GM18867 (cell line): ENCODE data around the gene HPSE2.
A peak's percentile ranks its signal among the peaks of the same experiment; 100 is the strongest.

Experiments
- ATAC-seq: cut with Tn5 transposase; IDR thresholded peaks from one replicate; pipeline ENCODE4 v1.9.1; 2021; ENCODE audit warnings: mild to moderate bottlenecking, moderate library complexity; ENCODE audit not compliant: unreplicated experiment

The HPSE2 gene

GRCh38 chr10:98446151-98446660 lies 789.4 kb downstream of the HPSE2 start:
- ATAC-seq, result peak; percentile 30

- no peak for ATAC-seq
Measured at GRCh38 chr10:98445200-98445812, 790.3 kb downstream of the HPSE2 start.

DNA sequence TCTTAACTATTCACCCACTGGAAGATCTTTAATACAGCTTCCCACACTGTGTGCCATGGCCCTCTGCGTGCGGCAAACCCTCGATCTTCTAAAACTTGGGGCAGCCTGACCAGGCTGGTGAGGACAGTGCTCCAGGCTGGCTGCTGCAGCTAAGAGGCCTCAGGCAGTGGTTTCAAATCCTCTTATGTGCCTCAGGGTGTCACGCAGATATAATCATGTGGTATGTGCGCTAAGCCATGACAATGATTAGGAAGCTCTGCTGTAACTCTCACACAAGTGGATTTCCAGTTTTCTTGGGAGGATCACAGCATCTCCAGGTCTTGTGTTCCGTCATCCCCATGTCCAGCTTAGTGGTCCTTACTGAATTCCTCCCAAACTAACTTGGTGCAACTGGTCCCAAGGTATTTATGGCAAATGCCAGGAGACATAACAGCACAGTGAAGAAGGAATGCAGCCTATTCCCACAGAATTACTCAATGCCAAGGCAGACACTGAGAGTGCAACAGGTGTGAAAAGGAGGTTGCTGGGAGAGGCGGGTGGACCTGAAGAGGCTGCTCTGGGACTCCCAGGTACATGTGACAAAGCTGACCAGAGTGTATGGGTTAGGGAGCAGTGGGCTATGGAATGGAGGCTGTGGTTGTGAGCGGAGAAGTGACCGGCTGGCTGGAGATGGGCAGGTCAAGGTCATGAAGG lies 791.2 kb downstream of the HPSE2 start:
- no peak for ATAC-seq

- ATAC-seq, result no peak
Measured at GRCh38 chr10:98438715-98439114, 796.9 kb downstream of the HPSE2 start.

GRCh38 chr10:98436704-98437103 lies 798.9 kb downstream of the HPSE2 start:
- no peak for ATAC-seq

- ATAC-seq, result no peak
Measured at GRCh38 chr10:98435178-98435577, 800.5 kb downstream of the HPSE2 start.

GRCh38 chr10:98433881-98434732 lies 801.5 kb downstream of the HPSE2 start:
- no peak for ATAC-seq

DNA sequence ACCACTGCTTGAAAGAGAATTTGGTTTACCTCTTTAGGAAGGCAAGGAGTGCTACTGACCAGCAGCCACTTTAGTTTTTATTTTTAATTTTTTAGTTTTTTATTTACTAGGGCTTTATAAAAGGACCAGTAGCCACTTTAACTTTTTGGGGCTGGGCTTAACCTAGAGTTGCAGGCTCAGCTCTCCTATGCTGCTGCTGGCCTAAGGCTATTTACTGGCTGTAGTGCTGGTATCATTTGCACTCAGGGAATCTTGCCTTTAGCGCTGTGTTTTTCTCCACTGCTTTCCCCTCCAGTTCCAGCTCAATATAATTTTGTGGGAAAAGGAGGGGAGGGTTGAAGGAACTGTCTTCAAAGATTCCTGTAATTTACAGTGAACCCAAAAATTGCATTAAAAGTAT lies 802.3 kb downstream of the HPSE2 start:
- ATAC-seq, result no peak

DNA sequence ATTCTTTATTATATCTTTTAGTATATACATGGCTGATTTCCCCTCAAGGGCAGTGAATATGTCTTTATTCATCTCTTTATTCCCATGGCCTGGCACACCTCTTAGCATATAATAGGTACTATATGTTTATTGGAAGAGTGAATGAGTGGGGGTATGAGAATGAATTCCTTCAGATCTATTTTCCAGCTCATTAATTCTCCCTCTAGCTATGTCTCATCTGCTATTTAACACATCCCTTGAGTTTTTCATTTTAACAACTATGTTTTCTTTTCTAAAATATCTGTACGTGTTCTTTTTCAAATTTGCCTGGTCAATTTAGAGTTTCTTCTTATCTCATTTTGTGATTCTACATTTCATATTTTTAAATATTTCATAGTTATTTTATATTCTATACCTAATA lies 803.3 kb downstream of the HPSE2 start:
- no peak for ATAC-seq

DNA sequence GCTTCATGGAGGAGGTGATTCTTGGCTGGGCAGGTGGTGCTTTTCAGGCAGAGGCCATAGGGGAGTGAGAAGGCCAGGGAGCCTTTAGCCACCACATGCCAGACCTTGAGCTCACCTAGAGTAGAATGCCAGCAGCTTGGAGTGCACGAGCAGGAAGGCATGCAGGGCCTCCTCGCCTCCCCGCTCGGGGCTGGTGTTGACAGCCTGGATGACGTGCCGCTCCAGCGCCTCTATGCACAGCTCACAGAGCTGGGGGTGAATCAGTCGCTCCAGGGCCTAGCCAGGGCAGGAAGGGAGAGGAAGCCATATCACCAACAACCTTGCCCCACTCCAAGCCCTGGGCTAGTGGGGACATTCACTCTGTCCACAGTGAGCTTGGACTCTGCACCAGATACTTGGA lies 804.6 kb downstream of the HPSE2 start:
- no peak for ATAC-seq

GRCh38 chr10:98430427-98430826 lies 805.2 kb downstream of the HPSE2 start:
- ATAC-seq, result no peak

DNA sequence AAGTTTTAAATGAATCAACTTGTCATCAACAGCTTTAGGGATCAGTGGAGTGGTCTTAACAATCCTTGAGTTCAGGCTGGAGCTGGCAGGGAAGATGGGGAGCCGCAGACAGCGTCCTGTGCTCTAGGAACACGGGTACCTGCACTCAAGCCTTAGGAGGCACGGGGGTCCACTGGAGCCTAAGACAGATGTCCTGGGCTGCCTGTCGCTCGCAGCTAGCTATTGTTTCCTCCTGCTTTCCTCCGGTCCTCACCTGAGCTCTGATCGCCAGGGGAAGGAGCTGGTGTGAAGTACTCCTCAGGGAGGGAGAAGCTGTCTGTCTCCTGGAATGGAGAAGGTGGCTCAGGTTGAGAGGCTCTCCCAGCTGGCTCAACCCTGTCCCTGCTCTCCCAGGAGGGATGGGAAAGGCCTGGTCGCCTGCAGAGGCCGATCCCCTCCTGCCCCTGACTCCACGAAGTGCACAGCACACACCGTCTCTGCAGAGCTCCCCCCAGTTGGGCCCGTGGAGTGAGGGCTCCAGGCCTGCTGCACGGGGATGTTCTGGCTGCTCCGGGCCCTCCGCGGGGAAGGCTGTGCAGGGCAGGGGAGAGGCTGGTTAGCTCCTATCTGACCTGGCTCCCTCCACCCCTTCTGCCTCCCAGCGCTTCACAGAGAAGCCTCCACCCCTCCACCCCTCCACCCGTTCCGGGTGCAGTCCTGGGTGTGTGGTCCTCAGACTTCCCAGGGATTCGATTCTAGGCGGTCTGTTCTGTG lies 806.2 kb downstream of the HPSE2 start:
- no peak for ATAC-seq

DNA sequence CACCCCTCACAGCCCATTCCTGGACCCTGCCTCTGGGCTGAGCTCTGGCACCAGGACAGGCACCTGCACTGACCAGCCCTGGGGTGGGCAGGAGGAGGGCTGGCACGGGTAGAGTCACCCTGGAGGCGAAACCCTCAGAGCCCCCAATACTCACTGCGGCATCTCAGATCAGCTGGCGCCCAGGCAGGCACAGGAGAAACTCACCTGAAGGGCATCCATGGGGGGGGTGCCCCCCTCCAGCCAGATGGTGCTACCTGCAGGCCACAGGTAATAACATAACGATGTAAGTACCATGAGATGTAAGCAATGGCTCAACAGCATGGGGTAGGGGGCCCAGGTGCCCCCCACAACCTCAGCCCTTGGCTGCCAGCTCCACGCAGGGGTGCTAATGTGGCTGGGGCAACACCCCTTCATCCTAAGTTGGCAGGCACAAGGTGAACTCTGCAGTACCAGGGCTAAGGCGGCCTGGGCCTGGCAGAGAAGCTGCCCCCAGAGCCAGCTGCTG lies 808.6 kb downstream of the HPSE2 start:
- no peak for ATAC-seq

- no peak for ATAC-seq
Measured at GRCh38 chr10:98425511-98426352, 809.9 kb downstream of the HPSE2 start.

GRCh38 chr10:98424295-98425254 lies 811.1 kb downstream of the HPSE2 start:
- no peak for ATAC-seq

DNA sequence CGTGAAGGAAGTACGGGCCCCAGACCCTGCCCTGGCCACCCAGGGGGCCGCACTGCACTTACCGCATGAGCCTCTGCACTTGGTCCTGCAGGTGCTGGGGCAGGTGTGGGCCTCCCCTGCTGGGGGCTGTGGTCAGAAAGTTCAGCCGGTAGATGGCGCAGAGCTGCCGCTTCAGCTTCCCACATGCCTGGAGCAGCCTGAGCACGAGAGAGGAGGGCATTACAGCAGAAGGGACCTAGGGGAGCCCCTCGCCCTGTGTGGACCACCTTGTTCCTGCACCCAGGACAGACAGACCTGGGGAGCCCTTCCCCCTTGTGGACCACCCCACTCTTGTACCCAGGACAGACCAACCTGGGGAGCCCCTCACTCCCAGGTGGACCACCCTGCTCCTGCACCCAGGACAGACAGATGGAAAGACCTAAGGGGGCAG lies 811.9 kb downstream of the HPSE2 start:
- ATAC-seq, result no peak

DNA sequence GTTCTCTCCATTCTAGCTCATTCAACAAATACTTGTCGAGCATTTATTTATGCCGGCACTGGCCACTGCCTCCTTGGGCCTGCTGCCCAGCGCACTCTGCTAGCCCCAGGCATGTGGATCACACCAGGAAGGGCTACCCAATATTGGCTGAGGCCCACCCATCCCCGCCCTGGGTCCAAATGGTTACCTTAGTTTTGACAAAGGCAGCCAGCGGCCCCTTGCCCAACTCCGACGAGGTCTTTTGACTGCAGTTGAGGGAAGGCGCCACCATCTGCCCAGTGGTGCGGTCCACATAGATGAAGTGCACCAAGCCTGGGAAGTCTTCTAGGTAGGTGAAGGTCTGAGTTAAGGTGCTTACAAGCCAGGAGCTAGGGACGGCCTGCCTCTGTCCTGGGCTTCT lies 813.5 kb downstream of the HPSE2 start:
- ATAC-seq, result no peak

- ATAC-seq, result no peak
Measured at GRCh38 chr10:98420786-98421185, 814.9 kb downstream of the HPSE2 start.
